GM19351 (cell line): Measurements from ENCODE around the gene MSX2.

Experiments
- ATAC-seq: cut with Tn5 transposase; IDR thresholded peaks from one replicate; pipeline ENCODE4 v1.9.1; 2021; ENCODE audit warnings: mild to moderate bottlenecking, moderate library complexity; ENCODE audit not compliant: unreplicated experiment

Gene MSX2

DNA sequence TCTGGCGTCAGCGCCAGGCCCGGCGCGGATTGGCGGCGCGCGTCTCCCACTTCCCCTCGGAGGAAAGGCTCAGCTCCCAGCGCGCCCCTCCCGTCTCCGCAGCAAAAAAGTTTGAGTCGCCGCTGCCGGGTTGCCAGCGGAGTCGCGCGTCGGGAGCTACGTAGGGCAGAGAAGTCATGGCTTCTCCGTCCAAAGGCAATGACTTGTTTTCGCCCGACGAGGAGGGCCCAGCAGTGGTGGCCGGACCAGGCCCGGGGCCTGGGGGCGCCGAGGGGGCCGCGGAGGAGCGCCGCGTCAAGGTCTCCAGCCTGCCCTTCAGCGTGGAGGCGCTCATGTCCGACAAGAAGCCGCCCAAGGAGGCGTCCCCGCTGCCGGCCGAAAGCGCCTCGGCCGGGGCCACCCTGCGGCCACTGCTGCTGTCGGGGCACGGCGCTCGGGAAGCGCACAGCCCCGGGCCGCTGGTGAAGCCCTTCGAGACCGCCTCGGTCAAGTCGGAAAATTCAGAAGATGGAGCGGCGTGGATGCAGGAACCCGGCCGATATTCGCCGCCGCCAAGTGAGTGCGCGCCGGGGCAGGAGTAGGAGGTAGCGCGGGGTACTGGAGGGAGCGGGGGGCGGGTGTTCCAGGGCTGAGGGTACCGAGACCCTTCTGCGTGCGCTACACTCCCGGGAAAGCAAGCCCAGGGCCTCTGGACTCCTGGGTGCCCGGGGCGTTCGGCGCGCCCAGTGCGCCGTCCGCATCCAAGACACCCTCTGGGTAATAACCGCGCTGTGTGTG, at the start of gene MSX2:
MSX2 (plus strand) TSS at position 99 of the 777 bp plus-strand sequence; CDS start at position 177, 78 bp downstream.
- no peak for ATAC-seq

GRCh38 chr5:174675110-174675509, 49.3 kb upstream of the MSX2 start:
- no peak for ATAC-seq

GRCh38 chr5:174675916-174676315, 48.5 kb upstream of the MSX2 start:
- no peak for ATAC-seq

- ATAC-seq, result no peak
These were observed 46.3 kb upstream of the MSX2 start for GRCh38 chr5:174678107-174678506.

DNA sequence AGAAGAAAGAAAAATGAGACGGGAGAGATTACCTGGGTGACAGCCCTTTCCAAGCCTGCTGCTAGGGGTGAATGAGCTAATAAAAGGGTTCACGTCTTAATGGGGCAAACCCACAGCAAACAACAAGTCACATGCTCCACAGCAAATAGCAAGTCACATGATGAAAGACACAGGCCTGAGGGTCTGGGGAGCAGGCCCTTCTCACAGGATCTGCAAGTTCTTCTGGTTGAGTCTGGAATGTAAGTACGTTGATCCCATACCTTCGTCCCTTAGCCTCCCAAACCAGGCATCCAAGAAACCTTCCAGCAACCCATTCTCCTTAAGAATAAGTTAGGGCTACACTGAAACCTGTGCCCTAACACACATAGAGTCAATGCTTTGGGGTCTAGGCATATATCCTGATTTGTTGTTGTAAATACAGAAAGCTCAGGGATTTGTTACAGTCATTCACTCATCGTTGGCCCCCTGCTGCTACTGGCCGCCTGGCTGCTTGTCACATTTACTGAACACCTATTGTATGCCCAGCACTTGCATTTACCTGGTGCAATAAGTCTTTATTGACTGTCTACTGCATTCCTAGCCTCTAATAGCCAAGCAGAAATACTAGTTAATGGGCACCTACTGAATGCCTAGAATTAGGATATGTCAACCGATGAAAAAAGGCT, 43.3 kb upstream of the MSX2 start:
- ATAC-seq, result no peak

- ATAC-seq, result no peak
These were observed 36.9 kb upstream of the MSX2 start for GRCh38 chr5:174687503-174687902.

- no peak for ATAC-seq
These were observed 35.7 kb upstream of the MSX2 start for GRCh38 chr5:174688441-174689354.

DNA sequence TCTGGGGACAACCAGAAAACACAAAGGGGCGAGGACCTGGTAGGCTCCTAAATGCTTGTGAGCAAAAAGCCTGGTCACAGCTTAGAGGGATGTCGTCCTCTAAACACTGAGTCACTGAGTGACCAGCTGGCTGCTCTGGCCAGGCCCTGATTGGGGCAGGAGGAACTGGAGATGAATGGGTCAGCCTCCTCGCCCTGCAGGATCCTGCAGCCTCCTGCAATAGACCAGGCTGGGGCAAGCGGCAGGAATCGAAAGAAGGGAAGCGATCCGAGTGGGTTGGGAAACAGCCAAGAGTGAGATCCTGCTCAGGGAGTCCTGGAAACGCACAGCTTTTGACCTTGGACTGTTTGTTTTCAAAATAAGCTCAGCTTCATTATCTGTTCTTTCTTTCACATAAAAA, 34.1 kb upstream of the MSX2 start:
- ATAC-seq, result no peak

DNA sequence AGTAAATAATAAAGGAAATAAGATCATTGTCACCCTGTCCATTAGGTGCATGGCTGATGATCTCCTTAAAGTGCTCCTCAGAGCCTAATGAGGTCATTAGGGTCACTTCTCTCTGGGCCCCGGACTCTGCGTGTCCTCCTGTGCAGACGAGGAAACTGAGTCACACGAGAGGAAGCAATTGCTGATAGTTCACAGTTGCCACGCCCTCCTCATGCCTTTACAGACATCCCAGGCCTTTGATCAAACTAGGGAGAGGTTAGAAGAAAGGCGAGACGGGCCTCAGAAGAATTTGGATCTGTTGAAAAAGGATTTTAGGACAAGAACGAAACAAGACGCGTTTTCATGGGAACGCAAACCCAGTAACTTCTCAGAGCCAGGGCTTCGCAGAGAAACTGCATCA, 32.0 kb upstream of the MSX2 start:
- no peak for ATAC-seq

DNA sequence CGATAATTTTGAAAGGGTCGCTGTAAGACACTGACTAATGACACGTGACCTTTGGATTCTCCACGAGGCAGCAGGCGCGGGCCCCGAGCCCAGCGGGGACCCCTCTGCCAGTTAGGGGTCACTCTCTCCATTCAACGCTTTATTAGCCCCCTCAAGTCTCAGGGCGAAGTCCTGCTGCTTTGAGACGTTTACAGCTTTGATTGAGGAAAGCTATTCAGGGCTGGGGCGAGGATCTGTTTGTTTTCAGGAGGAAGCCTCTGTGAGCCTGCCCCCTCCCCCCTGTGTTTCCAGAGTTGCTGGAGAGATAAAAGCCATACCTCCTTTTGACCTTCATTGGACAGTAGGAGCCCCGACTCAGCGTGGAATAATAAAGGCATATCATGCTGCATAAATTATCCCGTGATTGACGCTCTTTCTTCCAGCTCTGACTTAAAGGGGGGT, 31.4 kb upstream of the MSX2 start:
- no peak for ATAC-seq

GRCh38 chr5:174693697-174694385, 30.5 kb upstream of the MSX2 start:
- no peak for ATAC-seq

- ATAC-seq, result no peak
These were observed 29.8 kb upstream of the MSX2 start for GRCh38 chr5:174694611-174695010.

DNA sequence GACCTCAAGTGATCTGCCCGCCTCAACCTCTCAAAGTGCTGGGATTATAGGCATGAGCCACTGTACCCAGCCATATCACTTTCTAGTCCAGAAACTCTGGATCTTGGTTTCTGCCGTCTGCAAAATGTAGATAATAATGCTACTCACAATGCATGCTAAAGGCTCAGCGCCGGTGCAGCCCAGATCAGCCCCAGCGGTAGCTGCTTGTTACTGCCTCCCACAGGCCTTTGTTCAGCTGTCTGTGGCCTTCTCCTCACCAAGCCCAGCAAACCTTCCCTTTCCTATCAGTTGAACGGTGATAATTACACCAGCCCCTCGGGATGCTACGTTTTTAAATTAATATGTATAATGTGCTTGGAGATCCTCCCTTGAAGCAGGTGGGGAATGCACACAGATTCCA, 26.2 kb upstream of the MSX2 start:
- no peak for ATAC-seq

DNA sequence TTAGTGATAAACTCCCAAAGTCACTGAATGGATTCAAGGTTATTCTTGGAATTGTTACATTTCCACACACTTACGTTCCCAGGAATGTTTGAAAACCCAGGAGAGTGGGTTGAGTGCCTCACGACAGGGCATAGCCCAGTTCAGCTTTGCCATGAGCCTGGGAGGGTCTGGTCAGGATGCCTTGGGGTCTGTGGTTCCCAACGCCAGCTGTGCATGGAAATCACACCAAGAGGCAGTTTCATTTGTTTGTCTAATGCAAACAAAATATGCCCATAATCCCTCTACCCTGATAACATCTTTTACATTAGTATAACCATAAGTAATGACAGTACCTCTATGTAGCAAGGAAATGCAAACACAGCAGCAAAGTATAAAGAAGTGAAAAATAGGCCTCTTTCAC, 25.3 kb upstream of the MSX2 start:
- no peak for ATAC-seq

GRCh38 chr5:174706997-174707572, 17.3 kb upstream of the MSX2 start:
- no peak for ATAC-seq

DNA sequence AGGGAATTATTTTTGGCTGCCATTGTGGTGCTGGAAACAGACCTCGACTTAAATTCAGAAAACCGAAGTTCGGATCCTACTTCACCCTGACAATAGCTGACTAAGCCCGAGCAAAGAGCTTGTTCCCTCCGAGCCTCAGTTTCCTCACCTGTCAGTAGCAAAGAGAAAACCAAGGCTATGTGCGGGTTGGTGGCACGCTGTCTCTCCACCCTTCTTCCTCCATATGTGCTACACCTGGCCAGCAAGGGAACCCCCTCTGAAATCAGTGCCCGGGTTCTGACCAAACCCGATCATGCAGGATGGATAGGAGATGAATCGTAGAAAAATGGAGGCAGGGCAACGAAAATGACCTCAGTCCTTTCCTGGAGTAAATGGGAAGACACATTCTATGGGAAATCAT, 16.7 kb upstream of the MSX2 start:
- no peak for ATAC-seq

GRCh38 chr5:174708476-174709207, 15.7 kb upstream of the MSX2 start:
- ATAC-seq, result no peak

GRCh38 chr5:174714751-174715150, 9.6 kb upstream of the MSX2 start:
- no peak for ATAC-seq

- no peak for ATAC-seq
These were observed 8.6 kb upstream of the MSX2 start for GRCh38 chr5:174715804-174716203.
